Measurements from ENCODE around the gene SCRN2. TPM values are rescaled to one million over a fixed set of nuclear protein-coding genes. Genes with fewer than 3 reads are reported as not detected.
A peak's percentile ranks its signal among the peaks of the same experiment; 100 is the strongest.

SCRN2 gene
- total RNA-seq, 1 experiment from 2014 or later: 35.5 TPM

GRCh38 chr17:47844814-47845715 lies 4.0 kb upstream of the SCRN2 start:
- DNase-seq: peak; percentile 68
- Histone ChIP-seq H3K36me3 (replicated peaks; ENCODE audit: control insufficient read depth, insufficient read depth, low read length) (no peaks in the 10 kb centered on the region), H3K4me3 (ENCODE audit: insufficient read depth, low read depth, low read length) (no peak overlapping the region), H3K27me3 (ENCODE audit: control insufficient read depth, insufficient read depth, low read length) (peaks cover 65% of the 10 kb centered on the region)

GRCh38 chr17:47844227-47844626 lies 3.2 kb upstream of the SCRN2 start:
- Histone ChIP-seq H3K27me3 (ENCODE audit: control insufficient read depth, insufficient read depth, low read length) (peaks cover 57% of the 10 kb centered on the region), H3K4me3 (ENCODE audit: insufficient read depth, low read depth, low read length) (no peak overlapping the region), H3K36me3 (replicated peaks; ENCODE audit: control insufficient read depth, insufficient read depth, low read length) (no peaks in the 10 kb centered on the region)
- no peak for DNase-seq

GRCh38 chr17:47843391-47843730 lies 2.3 kb upstream of the SCRN2 start:
- no peaks in the 10 kb centered on the region; the same call in 1 of the 2 replicates for H3K36me3 ChIP-seq (replicated peaks; ENCODE audit: control insufficient read depth, insufficient read depth, low read length)
- H3K27me3 ChIP-seq (ENCODE audit: control insufficient read depth, insufficient read depth, low read length): peaks cover 48% of the 10 kb centered on the region
- peak; percentile 74 for DNase-seq
- H3K4me3 ChIP-seq (ENCODE audit: insufficient read depth, low read depth, low read length): no peak overlapping the region

GRCh38 chr17:47841488-47842291 lies 617 bp upstream of the SCRN2 start:
- H3K27me3 ChIP-seq (ENCODE audit: control insufficient read depth, insufficient read depth, low read length): peaks cover 31% of the 10 kb centered on the region
- no peak for DNase-seq
- H3K36me3 ChIP-seq (replicated peaks; ENCODE audit: control insufficient read depth, insufficient read depth, low read length): peaks cover 2% of the 10 kb centered on the region
- peak overlapping the region; percentile 92; the same call in 1 of the 2 replicates for H3K4me3 ChIP-seq (ENCODE audit: insufficient read depth, low read depth, low read length)

GRCh38 chr17:47840001-47840741 lies 902 bp downstream of the SCRN2 start:
- peak; percentile 46 for DNase-seq
- peaks cover 16% of the 10 kb centered on the region for H3K27me3 ChIP-seq (ENCODE audit: control insufficient read depth, insufficient read depth, low read length)
- H3K36me3 ChIP-seq (replicated peaks; ENCODE audit: control insufficient read depth, insufficient read depth, low read length): peaks cover 7% of the 10 kb centered on the region
- peak overlapping the region; percentile 92 for H3K4me3 ChIP-seq (ENCODE audit: insufficient read depth, low read depth, low read length)

- Histone ChIP-seq H3K4me3 (ENCODE audit: insufficient read depth, low read depth, low read length) (no peak overlapping the region), H3K27me3 (ENCODE audit: control insufficient read depth, insufficient read depth, low read length) (peaks cover 8% of the 10 kb centered on the region), H3K36me3 (replicated peaks; ENCODE audit: control insufficient read depth, insufficient read depth, low read length) (peaks cover 7% of the 10 kb centered on the region)
- DNase-seq: peak; percentile 33
Measured at GRCh38 chr17:47839071-47839470, 2.0 kb downstream of the SCRN2 start.

- DNase-seq: no peak
- peaks cover 7% of the 10 kb centered on the region for H3K27me3 ChIP-seq (ENCODE audit: control insufficient read depth, insufficient read depth, low read length)
- H3K36me3 ChIP-seq (replicated peaks; ENCODE audit: control insufficient read depth, insufficient read depth, low read length): peaks cover 7% of the 10 kb centered on the region
- H3K4me3 ChIP-seq (ENCODE audit: insufficient read depth, low read depth, low read length): no peak overlapping the region
Measured at GRCh38 chr17:47838636-47839035, 2.4 kb downstream of the SCRN2 start.

GRCh38 chr17:47837401-47838039 lies 3.6 kb downstream of the SCRN2 start:
- H3K27me3 ChIP-seq (ENCODE audit: control insufficient read depth, insufficient read depth, low read length): peaks cover 6% of the 10 kb centered on the region; the same call in 1 of the 2 replicates
- peaks cover 7% of the 10 kb centered on the region for H3K36me3 ChIP-seq (replicated peaks; ENCODE audit: control insufficient read depth, insufficient read depth, low read length)
- no peak for DNase-seq
- H3K4me3 ChIP-seq (ENCODE audit: insufficient read depth, low read depth, low read length): no peak overlapping the region

GRCh38 chr17:47836601-47837000 lies 4.5 kb downstream of the SCRN2 start:
- H3K36me3 ChIP-seq (replicated peaks; ENCODE audit: control insufficient read depth, insufficient read depth, low read length): peaks cover 7% of the 10 kb centered on the region
- no peak overlapping the region for H3K4me3 ChIP-seq (ENCODE audit: insufficient read depth, low read depth, low read length)
- peaks cover 6% of the 10 kb centered on the region; the same call in 1 of the 2 replicates for H3K27me3 ChIP-seq (ENCODE audit: control insufficient read depth, insufficient read depth, low read length)
- peak; percentile 49 for DNase-seq

- Histone ChIP-seq H3K27me3 (ENCODE audit: control insufficient read depth, insufficient read depth, low read length) (no peaks in the 10 kb centered on the region), H3K36me3 (replicated peaks; ENCODE audit: control insufficient read depth, insufficient read depth, low read length) (peaks cover 7% of the 10 kb centered on the region), H3K4me3 (ENCODE audit: insufficient read depth, low read depth, low read length) (no peak overlapping the region)
- no peak for DNase-seq
Measured at GRCh38 chr17:47834756-47835155, 6.3 kb downstream of the SCRN2 start.

GRCh38 chr17:47831934-47832327 lies 9.1 kb downstream of the SCRN2 start:
- no peak for DNase-seq
- Histone ChIP-seq H3K36me3 (replicated peaks; ENCODE audit: control insufficient read depth, insufficient read depth, low read length) (peaks cover 12% of the 10 kb centered on the region), H3K4me3 (ENCODE audit: insufficient read depth, low read depth, low read length) (no peak overlapping the region), H3K27me3 (ENCODE audit: control insufficient read depth, insufficient read depth, low read length) (no peaks in the 10 kb centered on the region)

- Histone ChIP-seq H3K27me3 (ENCODE audit: control insufficient read depth, insufficient read depth, low read length) (no peaks in the 10 kb centered on the region), H3K36me3 (replicated peaks; ENCODE audit: control insufficient read depth, insufficient read depth, low read length) (peaks cover 14% of the 10 kb centered on the region), H3K4me3 (ENCODE audit: insufficient read depth, low read depth, low read length) (peak within 1 kb of the TSS; percentile 70)
- DNase-seq: peak; percentile 99
Measured at GRCh38 chr17:47831003-47831933, 9.8 kb downstream of the SCRN2 start, which contains the start of the genes LRRC46 and MRPL10. Gene LRRC46, plus strand, starts transcription at chr17:47831670. Its CDS starts 320 bp downstream, at chr17:47831990. Gene MRPL10, minus strand, starts transcription at chr17:47831541. Its CDS starts 30 bp downstream, at chr17:47831511.

- Histone ChIP-seq H3K4me3 (ENCODE audit: insufficient read depth, low read depth, low read length) (peak overlapping the region; percentile 70), H3K27me3 (ENCODE audit: control insufficient read depth, insufficient read depth, low read length) (no peaks in the 10 kb centered on the region), H3K36me3 (replicated peaks; ENCODE audit: control insufficient read depth, insufficient read depth, low read length) (peaks cover 10% of the 10 kb centered on the region)
- no peak for DNase-seq
Measured at GRCh38 chr17:47830396-47831002, 10.6 kb downstream of the SCRN2 start.

Measured in H7 (cell line).